AG08395 (cell line): ENCODE results near the gene PITHD1.
"Not testable (repeated sequence)": the region's sequence is repeated elsewhere in the genome, so short reads cannot be mapped to it uniquely, and the experiment has no call there.

Experiments used
- DNase-seq: peaks from one replicate; pipeline ENCODE4 v3.0.0; 2012; ENCODE audit warnings: mixed read lengths, low spot score

Gene PITHD1, protein sequence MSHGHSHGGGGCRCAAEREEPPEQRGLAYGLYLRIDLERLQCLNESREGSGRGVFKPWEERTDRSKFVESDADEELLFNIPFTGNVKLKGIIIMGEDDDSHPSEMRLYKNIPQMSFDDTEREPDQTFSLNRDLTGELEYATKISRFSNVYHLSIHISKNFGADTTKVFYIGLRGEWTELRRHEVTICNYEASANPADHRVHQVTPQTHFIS

DNA sequence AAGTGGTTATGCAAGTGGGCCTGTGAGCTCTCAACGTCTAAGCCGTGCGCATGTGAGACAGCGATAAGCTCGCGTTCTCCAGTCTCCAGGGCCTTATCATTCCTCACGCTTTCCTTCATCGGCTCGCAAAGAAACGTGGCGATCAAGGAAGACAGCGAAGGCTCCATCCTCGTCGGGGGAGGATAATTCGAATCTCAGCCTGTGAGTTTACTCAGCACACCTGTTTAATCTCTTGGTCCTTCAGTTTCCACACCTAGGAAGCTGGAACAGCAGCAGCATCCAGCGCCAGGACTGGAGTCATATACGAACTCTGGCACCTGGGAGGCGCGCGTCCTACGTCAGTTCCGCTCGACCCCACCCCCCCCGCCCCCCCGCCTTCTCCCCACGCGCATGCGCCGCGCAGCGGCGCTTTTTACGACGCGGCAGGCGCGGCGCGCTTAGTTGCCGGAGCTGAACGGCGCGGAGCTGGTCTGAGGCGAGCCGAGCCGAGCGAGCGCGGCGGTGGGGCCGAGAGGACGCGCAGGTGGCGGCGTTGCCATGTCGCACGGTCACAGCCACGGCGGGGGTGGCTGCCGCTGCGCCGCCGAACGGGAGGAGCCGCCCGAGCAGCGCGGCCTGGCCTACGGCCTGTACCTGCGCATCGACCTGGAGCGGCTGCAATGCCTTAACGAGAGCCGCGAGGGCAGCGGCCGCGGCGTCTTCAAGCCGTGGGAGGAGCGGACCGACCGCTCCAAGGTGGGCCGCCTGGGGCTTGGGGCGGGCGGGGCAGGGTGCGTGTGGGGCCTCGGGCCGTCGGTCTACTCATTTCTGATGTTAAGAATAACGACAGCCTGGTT lies at the start of gene PITHD1:
Gene PITHD1 (plus strand): TSS at position 440 of the 836 bp plus-strand sequence. CDS start 98 bp downstream, at position 538.
- peak; percentile 99 for DNase-seq

DNA sequence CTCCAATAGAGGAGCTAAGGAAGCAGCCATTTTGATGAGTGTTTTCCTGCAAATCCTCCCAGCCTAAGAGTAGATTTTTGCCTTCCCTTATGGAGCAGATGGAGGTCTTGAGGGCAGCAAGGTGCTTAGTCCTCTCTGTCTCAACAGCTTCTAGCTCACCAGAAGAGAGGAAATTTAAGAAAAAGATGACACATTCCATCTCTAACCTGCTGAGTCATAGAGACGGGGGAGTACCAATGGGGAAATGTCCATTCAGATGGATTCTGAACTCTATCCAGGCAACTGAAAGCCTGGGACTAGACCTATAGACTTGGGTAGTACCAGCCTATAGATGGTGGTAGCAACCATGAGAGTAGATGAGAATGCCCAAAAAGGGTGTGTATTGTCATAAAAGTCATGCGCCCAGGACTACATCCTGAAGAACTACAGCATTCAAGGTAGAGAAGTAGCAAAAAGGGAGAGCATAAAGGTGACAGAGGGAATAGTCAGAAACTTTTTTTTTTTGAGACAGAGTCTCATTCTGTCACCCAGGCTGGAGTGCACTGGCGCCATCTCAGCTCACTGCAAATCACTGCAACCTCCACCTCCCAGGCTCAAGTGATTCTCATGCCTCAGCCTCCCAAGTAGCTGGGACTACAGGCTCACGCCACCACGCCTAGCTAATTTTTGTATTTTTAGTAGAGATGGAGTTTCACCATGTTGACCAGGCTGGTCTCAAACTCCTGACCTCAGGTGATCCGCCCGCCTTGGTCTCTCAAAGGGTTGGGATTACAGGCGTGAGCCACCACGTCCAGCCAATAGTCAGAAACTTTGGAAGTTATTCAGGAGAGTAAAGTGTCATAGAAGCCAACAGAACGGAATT lies 45.6 kb upstream of the PITHD1 start:
- DNase-seq = peak; percentile 49

DNA sequence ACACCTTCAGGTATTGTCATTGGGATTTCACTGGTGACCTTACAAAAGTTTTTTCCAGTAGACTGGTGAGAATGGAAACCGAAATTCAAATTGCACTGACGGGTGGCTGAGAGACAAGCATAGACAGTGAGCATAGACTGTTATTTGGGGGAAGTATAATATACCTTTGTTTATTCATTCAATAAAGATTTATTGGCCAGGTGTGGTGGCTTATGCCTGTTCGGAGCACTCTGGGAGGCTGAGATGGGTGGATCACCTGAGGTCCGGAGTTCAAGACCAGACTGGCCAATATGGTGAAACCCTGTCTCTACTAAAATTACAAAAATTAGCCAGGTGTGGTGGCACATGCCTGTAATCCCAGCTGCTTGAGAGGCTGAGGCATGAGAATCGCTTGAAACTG lies 44.9 kb upstream of the PITHD1 start:
- DNase-seq = not testable (repeated sequence)

DNA sequence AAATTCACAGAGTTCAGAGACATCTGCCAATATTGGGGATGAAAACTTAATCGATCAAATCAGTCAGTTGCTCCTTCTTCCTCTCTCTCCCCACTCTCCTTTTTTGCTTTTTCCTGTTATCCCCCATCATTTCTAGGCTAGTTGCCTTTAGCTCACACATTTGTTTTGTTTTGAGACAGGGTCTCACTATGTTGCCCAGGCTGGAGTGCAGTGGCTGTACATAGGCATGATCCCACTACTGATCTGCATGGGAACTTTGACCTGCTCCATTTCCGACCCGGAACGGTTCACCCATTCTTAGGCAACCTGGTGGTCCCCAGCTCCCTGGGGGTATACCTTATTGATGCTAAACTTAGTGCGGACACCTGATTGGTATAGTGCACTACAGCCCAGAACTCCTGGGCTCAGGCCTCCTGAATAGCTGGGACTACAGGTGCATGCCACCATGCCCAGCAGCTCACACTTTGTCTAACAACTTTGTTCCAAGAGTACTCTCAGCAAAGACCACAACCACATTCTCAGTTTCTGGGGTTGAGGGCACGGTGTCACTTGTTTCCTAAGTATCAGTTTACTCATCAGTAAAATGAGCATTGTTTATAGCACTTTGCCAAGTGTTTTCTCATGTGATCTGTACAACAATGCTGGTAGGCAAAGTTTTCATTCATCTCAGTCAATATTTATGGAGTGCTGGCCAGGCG lies 41.6 kb upstream of the PITHD1 start:
- no peak for DNase-seq

DNA sequence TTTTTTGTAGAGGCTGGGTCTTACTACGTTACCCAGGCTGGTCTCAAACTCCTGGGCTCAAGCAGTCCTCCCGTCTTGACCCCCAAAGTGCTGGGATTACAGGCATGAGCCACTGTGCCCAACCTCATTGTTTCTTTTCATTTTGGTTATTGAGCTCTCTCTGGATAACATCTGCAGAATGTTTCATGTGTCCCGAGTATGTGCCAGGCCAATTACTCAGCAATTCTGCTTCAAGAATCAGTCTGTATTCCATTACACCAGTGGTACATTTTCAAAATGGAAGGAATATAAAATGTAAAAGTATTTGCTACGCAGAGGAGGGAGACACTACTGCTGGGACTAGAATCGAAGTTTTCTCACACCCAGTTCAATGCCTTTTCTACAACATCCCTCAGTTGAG lies 36.6 kb upstream of the PITHD1 start:
- no peak for DNase-seq

DNA sequence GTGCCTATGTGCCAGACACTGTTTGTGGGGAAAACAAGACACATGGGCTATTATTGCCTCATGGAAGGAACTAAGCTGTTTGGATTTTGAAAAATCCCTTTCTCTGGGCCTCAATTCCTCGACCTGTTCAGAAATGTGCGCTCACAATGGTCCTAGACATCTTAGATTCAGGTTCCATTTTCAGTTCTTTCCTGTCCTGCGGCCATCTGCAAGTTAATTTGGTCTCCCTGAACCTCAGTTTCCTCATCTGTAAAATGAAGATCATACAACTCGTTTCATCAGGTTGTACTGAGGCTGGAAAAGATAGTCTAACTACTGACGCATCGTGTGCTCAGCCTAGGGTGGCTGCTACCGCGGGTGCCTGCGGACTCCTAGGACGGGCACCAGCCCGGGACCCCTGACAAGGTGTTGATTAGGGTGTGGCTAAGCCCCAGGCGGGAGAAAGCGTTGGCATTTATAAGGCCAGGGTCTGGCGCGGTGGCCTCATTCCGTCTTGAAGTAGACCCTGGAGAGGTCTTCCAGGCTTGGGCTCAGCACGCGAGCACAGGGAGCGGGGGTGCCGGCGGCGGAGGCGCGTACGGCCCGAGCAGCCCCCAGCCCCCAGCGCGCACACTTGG lies 35.4 kb upstream of the PITHD1 start:
- peak; percentile 30 for DNase-seq

DNA sequence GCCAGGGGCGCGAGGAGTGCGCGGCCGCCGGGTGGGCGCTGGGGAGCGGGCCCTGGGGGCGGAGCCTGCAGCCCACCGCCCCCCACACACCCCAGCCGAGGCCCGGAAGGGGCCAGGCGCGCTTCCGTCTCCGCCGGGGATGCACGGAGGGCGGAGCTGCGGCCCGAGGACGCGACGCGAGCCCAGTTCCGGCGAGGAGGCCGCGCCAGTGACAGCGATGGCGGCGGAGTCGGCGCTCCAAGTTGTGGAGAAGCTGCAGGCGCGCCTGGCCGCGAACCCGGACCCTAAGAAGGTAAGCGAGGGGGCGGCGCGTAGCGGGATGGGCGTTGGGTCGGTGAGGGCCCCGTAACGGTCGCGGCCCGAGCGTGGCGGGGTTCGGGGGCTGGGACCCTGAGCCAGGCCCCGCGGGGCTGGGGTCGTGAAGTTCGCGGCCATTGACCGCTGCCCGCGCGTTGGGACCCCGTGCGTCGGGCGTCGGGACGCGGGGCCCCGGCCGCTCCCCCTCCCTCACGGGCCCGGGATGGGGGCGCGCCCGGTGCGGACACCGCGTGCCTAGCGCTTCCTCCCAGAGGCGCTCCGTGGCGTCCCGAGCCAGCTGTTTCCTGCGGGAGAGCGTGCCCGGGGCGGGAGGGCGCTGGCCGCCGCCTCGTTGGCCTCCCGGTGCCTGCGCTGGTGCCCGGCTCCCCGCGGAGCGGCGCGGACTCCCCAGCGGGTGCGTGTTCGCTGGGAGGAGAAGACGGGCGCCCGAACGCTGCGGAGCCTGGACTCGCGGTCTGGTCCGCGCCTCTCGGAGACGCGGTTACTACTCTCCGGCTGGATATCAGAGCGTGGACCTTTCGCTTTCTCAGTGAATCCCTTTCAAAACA lies 34.7 kb upstream of the PITHD1 start, which contains the start of gene ELOA:
Gene ELOA (plus strand): TSS at position 185 of the 866 bp plus-strand sequence. CDS start 33 bp downstream, at position 218.
- DNase-seq = peak; percentile 87

DNA sequence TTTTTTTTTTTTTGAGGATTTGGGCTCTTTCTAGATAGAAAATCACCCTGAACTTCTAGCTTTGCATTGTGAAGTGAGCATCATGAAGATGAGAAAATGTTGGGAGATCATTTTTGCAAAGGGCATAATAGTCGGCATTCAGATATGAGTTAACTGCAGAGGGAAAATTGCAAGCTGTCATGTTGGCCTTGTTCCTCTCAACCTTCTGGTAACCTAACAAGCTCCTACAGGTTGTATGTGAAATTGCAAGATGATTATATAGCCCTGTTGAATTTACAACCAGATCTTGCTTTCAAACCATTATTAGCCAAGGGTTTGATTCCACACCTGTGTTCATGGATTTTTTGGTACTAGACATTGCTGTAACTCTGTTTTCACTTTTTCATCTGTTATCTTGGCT lies 32.7 kb upstream of the PITHD1 start:
- DNase-seq = peak; percentile 52

DNA sequence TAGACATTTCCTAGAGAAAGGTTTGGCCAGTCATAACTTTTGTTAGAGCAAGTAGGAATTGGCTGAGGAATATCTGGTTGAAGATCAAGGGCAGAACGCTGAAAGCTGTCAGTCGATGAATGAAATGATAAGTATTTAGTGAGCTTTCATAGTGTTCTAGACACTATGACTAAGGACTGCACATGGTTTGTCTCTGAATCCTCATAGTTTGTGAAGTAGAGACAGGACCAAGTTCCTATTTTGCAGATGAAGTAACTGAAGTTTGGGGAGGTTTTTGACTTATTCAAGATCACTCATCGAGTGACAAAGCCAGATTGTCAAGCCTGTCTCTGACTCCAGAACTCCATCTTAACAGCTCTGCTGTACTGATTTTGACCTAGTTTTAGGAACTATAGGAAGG lies 30.2 kb upstream of the PITHD1 start:
- no peak for DNase-seq

DNA sequence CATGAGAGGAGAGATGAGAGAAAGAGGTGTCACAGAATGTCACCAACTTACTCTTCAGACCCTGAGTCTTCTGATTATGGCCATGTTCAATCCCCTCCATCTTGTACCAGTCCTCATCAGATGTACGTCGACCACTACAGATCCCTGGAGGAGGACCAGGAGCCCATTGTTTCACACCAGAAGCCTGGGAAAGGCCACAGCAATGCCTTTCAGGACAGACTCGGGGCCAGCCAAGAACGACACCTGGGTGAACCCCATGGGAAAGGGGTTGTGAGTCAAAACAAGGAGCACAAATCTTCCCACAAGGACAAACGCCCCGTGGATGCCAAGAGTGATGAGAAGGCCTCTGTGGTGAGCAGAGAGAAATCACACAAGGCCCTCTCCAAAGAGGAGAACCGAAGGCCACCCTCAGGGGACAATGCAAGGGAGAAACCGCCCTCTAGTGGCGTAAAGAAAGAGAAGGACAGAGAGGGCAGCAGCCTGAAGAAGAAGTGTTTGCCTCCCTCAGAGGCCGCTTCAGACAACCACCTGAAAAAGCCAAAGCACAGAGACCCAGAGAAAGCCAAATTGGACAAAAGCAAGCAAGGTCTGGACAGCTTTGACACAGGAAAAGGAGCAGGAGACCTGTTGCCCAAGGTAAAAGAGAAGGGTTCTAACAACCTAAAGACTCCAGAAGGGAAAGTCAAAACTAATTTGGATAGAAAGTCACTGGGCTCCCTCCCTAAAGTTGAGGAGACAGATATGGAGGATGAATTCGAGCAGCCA lies 27.0 kb upstream of the PITHD1 start:
- DNase-seq = peak; percentile 76

DNA sequence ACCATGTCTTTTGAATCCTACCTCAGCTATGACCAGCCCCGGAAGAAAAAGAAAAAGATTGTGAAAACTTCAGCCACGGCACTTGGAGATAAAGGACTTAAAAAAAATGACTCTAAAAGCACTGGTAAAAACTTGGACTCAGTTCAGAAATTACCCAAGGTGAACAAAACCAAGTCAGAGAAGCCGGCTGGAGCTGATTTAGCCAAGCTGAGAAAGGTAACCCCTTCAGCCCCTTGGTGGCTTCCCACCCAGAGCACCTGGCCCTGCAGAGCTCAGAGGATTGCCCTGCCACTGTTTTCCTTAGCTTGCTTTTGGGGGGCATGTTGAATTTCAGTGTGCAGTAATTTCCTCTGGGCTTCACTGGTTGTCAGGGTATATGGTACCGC lies 26.4 kb upstream of the PITHD1 start:
- no peak for DNase-seq

DNA sequence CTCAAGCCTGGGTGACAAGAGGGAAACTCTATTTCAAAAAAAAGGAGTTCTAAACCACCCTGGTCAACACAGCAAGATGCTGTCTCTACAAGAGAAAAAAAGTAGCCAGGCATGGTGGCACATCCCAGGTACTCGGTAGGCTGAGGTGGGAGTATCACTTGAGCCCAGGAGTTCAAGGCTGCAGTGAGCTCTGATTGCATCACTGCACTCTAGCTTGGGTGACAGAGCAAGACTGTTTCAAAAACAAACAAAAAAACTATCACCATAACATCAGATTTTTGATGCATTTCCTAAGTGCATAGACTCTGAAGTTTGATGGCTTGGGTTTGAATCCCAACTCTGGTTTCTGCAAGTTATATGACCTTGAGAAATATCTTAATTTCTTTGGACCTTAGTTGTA lies 25.3 kb upstream of the PITHD1 start:
- no peak for DNase-seq

DNA sequence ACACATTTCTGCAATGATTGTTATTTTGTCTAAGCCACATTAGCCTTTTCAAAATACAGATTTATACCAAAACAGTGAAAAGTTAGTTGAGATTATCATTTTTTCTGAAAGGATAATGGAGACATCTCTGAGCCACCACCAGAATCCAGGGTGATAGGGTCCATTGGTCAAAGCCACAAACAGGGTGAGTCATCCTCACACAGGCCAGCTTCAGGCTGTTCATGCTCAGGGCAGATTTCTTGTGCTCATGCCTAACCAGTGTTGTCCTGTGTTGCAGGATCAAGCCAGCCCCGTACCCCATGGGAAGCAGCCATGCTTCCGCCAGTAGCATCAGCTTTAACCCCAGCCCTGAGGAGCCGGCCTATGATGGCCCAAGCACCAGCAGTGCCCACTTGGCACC lies 21.5 kb upstream of the PITHD1 start:
- peak; percentile 71 for DNase-seq

DNA sequence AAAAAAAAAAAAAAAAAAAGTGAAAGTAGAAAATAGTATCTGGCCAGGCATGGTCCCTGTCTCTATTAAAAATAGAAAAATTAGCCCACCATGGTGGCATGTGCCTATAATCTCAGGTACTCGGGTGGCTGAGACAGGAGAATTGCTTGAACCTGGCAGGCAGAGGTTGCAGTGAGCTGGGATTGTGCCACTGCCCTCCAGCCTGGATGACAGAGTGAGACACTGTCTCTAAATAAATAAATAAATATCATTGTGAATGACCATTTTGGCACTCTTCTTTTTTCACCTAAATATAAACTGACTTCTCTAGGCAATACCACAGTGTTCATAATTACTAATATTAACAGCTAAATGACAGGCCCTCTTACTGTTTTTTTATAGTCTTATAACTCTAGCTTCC lies 20.4 kb upstream of the PITHD1 start:
- no peak for DNase-seq

DNA sequence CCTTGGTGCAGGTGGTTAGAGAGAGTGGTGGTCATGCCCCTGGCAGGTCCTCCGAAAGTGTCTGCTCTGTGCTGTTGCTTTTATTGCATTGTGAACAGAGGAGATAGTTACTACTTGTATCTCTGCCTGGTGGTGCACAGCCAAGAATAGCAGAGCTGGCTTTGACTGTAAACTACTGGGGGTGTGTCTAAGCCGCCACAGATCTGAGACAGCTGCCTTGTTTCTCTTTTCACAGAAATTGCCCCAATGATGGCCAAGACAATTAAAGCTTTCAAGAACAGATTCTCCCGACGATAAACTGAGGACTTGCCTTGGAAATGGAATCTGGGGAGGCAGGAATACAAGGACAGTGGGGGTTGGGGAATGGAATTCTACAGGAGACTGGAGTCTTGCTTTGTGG lies 18.9 kb upstream of the PITHD1 start:
- no peak for DNase-seq

DNA sequence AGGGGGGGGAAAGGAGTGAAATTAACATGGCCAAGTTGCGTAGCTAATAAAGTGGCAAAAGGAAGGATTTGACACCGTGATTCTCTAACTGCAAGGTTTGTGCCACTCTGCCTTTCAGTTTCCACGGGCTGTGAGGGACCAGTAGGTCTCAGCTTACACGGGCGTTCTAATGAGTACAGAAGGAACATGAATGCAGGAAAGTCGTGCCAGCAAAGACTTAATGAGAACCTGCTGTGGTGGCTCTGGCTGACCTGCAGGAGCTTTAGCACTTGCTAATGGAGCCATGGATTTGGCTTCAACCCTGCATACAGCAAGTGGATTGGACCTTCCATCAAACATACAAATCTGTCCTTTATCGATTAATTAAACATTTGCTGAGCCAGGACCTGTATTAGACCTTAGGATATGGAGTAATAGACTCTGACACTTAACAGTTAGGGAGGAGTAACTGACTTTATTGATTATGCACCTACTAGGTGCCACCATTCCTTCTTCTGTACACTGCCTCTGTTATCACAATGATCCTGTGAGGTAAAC lies 15.1 kb upstream of the PITHD1 start:
- no peak for DNase-seq

DNA sequence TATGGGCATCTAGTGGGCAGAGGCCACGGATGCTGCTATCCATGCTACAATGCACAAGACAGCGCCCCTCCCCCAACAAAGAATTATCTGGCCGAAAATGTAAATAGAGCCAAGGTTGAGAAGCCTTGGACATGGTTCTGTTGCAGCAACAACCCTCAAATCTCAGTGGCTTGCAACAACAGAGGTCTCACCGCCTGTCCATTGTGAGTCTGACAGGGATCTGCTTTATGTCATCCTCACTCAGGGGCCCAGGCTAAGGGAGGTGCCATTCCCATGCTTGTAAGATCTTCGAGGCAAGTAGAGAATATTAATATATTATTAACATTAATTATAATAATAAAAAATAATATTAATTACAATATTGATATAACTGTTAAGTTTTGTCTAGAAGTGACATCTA lies 9.5 kb upstream of the PITHD1 start:
- no peak for DNase-seq

DNA sequence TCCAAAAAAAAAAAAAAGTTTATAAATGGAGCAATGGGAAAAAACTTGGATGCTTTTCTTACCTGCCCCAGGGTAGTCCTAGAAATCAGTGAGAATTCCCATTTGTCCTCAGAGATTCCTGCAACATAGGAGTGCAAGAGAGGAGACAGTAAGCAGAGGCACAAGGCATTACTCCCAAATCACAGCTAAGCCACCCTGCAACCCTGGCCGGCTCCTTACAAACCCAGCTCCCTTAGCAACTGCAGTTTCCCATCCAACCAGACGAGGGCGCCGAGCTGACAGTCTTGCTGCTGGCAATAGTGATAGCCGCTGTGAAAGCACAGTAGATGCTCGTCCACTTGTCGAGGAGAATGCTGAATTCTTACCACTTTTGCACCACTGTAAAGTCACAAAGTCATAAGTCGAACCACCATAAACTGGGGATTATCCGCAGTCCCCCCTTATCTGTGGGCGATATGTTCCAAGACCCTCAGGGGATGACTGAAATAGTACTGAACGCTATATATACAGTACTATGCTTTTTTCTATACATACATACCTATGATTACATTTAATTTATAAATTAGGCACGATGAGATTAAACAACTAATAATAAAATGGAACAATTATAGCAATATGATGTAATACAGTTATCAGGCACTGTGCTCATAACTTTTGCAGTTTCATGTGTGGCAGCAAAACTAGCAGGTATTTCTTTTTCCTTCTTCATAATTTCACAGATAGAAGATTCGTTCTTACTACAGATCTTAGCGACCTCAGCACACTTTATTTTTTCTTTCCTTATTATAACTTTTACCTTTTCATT lies 6.0 kb upstream of the PITHD1 start:
- DNase-seq = peak; percentile 79

DNA sequence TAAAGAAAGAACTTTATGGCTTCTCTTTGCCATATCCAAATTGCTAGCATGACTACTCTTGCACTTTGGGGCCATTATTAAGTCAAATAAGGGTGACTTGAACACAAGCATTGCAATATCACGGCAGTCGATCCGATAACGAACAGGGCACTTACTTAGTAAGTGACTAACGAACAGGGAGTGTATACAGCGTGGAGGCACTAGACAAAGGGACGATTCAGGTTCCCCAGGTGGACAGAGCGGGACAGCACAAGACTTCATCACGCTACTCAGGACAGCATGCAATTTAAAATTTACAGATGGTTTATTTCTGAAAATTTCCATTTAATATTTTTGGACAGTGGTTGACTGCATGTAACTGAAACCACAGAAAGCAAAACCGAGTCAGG lies 5.4 kb upstream of the PITHD1 start:
- DNase-seq = no peak
